SK-N-SH (cell line): ENCODE data around the gene MOB2. TPM values are rescaled to one million over a fixed set of nuclear protein-coding genes. Genes with fewer than 3 reads are reported as not detected.
A peak's percentile ranks its signal among the peaks of the same experiment; 100 is the strongest.

Experiments
- CTCF ChIA-PET: fragments of 300-600, 350-600 bp; formaldehyde crosslinking; extraction: SDS; loops from one replicate; lab custom pipeline; 2021; lab: Yijun Ruan, JAX
- POLR2A ChIA-PET: fragments of 350-600 bp; sonication (Branson Sonifier 250); formaldehyde crosslinking; extraction: SDS; loops from one replicate; lab custom pipeline; 2020; ENCODE audit warnings: antibody characterized with exemption, inconsistent platforms; lab: Yijun Ruan, JAX
- DNase-seq: peaks from one replicate; pipeline ENCODE4 v3.0.0; 2012
- H2AFZ ChIP-seq: fragments of 200-600 bp; sonication (generic); 2 replicates; pipeline ENCODE4 v1.8.1; 2016; ENCODE audit warnings: antibody characterized with exemption, mild to moderate bottlenecking, low read depth
- H3F3A ChIP-seq: fragments of 200-600 bp; sonication (generic); replicated peaks from 2 replicates; pipeline ENCODE3; 2016; ENCODE audit warnings: antibody characterized with exemption, mild to moderate bottlenecking; ENCODE audit not compliant: insufficient read depth
- H3K27ac ChIP-seq, 2 experiments: fragments of 200-500 bp in 1 of 2; fragments of 200-600 bp in 1 of 2; sonication (Bioruptor generic) in 1 of 2; sonication (generic), shearing (Covaris generic) in 1 of 2; 2 replicates each; pipeline versions ENCODE4 v1.5.1 to v1.6.1; 2014 to 2016; ENCODE audit warnings: low read depth in 2 of 2, inconsistent platforms in 1 of 2, low read length in 1 of 2, mild to moderate bottlenecking in 1 of 2, mixed read lengths in 1 of 2
- H3K27me3 ChIP-seq: fragments of 200-600 bp; sonication (generic), shearing (Covaris generic); 2 replicates; pipeline ENCODE4 v1.6.1; 2016; ENCODE audit warnings: mixed run types; ENCODE audit not compliant: insufficient read depth
- H3K36me3 ChIP-seq, 2 experiments: fragments of 200-500 bp in 1 of 2; fragments of 200-600 bp in 1 of 2; sonication (Bioruptor generic) in 1 of 2; sonication (generic) in 1 of 2; replicated peaks in 1 of 2; 2 replicates each; pipeline versions ENCODE3 to v1.5.1; 2014 to 2016; ENCODE audit warnings: low read length in 1 of 2, mild to moderate bottlenecking in 1 of 2; ENCODE audit not compliant: insufficient read depth in 2 of 2, control insufficient read depth in 1 of 2
- H3K4me1 ChIP-seq, 2 experiments: fragments of 200-500 bp in 1 of 2; fragments of 200-600 bp in 1 of 2; sonication (Bioruptor generic) in 1 of 2; sonication (generic), shearing (Covaris generic) in 1 of 2; 2 replicates each; pipeline versions ENCODE4 v1.5.1 to v1.6.1; 2014 to 2016; ENCODE audit warnings: low read depth in 1 of 2, low read length in 1 of 2, mixed run types in 1 of 2; ENCODE audit not compliant: insufficient read depth in 2 of 2, control insufficient read depth in 1 of 2
- H3K4me2 ChIP-seq: fragments of 200-600 bp; sonication (generic), shearing (Covaris generic); 2 replicates; pipeline ENCODE4 v1.6.1; 2017; ENCODE audit warnings: mixed run types
- H3K4me3 ChIP-seq, 2 experiments: fragments of 200-500 bp in 1 of 2; fragments of 200-600 bp in 1 of 2; sonication (Bioruptor generic) in 1 of 2; sonication (generic), shearing (Covaris generic) in 1 of 2; 2 replicates each; pipeline versions ENCODE4 v1.5.1 to v1.8.1; 2014 to 2016; ENCODE audit warnings: low read depth in 2 of 2, inconsistent platforms in 1 of 2, low read length in 1 of 2, mild to moderate bottlenecking in 1 of 2, mixed read lengths in 1 of 2, moderate library complexity in 1 of 2
- H3K79me2 ChIP-seq: fragments of 200-600 bp; sonication (generic); 2 replicates; pipeline ENCODE4 v1.8.1; 2017; ENCODE audit warnings: mild to moderate bottlenecking; ENCODE audit not compliant: insufficient read depth
- H3K9ac ChIP-seq: fragments of 200-600 bp; sonication (generic); 2 replicates; pipeline ENCODE4 v1.6.1; 2017; ENCODE audit warnings: mixed run types
- H3K9me2 ChIP-seq: fragments of 200-600 bp; sonication (generic); 2 replicates; pipeline ENCODE4 v1.6.1; 2017; ENCODE audit warnings: mixed run types
- H3K9me3 ChIP-seq: fragments of 200-600 bp; sonication (generic); 2 replicates; pipeline ENCODE4 v1.6.1; 2017; ENCODE audit warnings: mixed run types, mild to moderate bottlenecking, moderate library complexity
- H4K20me1 ChIP-seq: fragments of 200-600 bp; sonication (generic); 2 replicates; pipeline ENCODE4 v1.6.1; 2017; ENCODE audit warnings: mild to moderate bottlenecking, mixed run types; ENCODE audit not compliant: insufficient read depth
- CHD2 ChIP-seq: fragments of 150-350 bp; IDR thresholded peaks from 2 replicates; pipeline ENCODE4 v1.6.1; 2018; ENCODE audit warnings: low read length; ENCODE audit not compliant: partially characterized antibody
- ELF1 ChIP-seq: IDR thresholded peaks from 2 replicates; pipeline ENCODE4 v1.4.0; 2012
- EP300 ChIP-seq, 2 experiments: IDR thresholded peaks; 2 replicates each; pipeline versions ENCODE4 v1.4.0 to v1.6.1; 2012; ENCODE audit warnings: borderline replicate concordance in 1 of 2, low read depth in 1 of 2, low read length in 1 of 2
- EZH2phosphoT487 ChIP-seq: fragments of 200-600 bp; sonication (generic); IDR thresholded peaks from 2 replicates; pipeline ENCODE4 v1.6.1; 2017; ENCODE audit warnings: low read depth, mixed run types, mild to moderate bottlenecking, antibody characterized with exemption, moderate library complexity, borderline replicate concordance
- FOSL2 ChIP-seq: IDR thresholded peaks from 2 replicates; pipeline ENCODE4 v1.4.0; 2012; ENCODE audit warnings: low read depth, mild to moderate bottlenecking, moderate library complexity, borderline replicate concordance
- FOXJ3 ChIP-seq: sonication (generic); formaldehyde crosslinking; IDR thresholded peaks from 2 replicates; pipeline ENCODE4 v1.5.1; 2020; ENCODE audit warnings: mild to moderate bottlenecking, missing genetic modification reagents
- FOXM1 ChIP-seq: IDR thresholded peaks from 2 replicates; pipeline ENCODE4 v1.4.0; 2012; ENCODE audit warnings: low read depth, mild to moderate bottlenecking
- IRF3 ChIP-seq: fragments of 150-350 bp; IDR thresholded peaks from 2 replicates; pipeline ENCODE4 v1.6.1; 2016; ENCODE audit warnings: mild to moderate bottlenecking, low read depth, low read length
- MXI1 ChIP-seq: IDR thresholded peaks from 2 replicates; pipeline ENCODE4 v1.6.1; 2012; ENCODE audit warnings: mild to moderate bottlenecking, low read depth, low read length, improper control_type of control experiment
- NFIC ChIP-seq: IDR thresholded peaks from 2 replicates; pipeline ENCODE4 v1.4.0; 2012; ENCODE audit warnings: borderline replicate concordance
- PBX3 ChIP-seq: IDR thresholded peaks from 2 replicates; pipeline ENCODE4; 2012
- SIN3A ChIP-seq: IDR thresholded peaks from 2 replicates; pipeline ENCODE4 v1.6.1; 2012; ENCODE audit warnings: low read depth, mild to moderate bottlenecking, low read length, moderate library complexity, borderline replicate concordance
- YY1 ChIP-seq: IDR thresholded peaks from 2 replicates; pipeline ENCODE4 v1.4.0; 2012; ENCODE audit warnings: low read depth, mild to moderate bottlenecking
- WGBS: methylation state at CpG from one replicate; pipeline ENCODE4 v1.1.6; 2017; ENCODE audit warnings: low lambda C conversion rate; 5-methylcytosine and 5-hydroxymethylcytosine counted together
- polyA plus RNA-seq, 3 experiments: library from polyadenylated mRNA; depleted of rRNA; stranded (reverse); fragments of >200 nt; gene quantifications; 2 replicates each; pipeline ENCODE4 v1.2.3, GENCODE V29; 2012
- TF ChIP-seq, protein P1 (sequence below): IDR thresholded peaks from 2 replicates; pipeline ENCODE4 v1.6.1; 2012; ENCODE audit warnings: mild to moderate bottlenecking, low read depth, low read length, moderate library complexity

The MOB2 gene
- polyA plus RNA-seq, 1 of the 3 experiments (the other 2 are of a cell fraction) = 45.8 TPM

DNA sequence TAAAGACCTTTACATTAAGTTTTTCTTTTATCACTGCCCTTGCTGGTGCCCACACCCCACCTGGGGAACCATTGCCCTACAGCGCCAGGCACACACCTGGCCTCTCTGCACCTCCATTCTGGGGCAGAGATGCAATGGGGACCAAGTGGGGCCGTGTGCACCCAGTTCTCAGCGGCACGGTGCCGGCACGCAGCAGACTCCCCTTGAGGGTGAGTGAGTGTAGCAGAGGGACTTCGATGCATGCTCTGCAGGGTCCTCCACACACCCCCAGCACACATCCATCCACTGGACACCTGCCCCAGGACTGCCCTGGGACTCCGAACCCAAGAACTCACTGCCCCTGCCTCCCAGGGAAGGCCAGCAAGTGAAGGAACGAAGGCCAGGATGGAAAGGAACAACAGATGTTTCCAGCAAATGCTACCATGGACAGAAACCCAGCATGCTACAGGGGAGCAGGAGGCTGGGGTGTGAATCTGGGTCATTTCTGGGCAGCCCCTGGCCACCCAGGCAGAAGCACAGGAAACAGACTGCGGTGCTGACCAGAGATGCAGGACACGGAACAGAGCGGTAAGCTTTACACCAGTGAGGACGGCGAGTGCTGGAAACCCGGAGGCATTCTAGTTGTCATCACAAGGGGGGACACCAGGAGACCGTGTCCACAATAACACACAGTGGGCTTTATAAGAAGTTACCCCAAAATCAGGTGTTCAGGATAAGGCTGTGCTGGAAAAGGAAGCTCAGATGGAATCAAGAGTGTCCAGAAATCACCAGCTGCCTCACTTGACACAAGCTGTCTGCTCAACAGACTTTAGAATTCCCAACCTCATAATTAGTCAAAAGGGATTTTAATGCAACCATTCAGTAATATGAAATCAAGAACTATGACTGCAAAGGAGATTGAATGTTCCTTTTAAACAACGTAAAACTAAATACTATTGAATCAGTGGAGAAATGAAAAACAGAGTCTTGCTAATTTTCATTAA lies 32.7 kb upstream of the MOB2 start:
- no peaks in the 10 kb centered on the region for H3K27me3 ChIP-seq
- WGBS = 93% methylated on average over 17 of the region's 17 CpGs
- CTCF ChIA-PET = interaction anchor here (1.0 to 1.2 kb wide), 2 partner anchors 132 to 317 kb away, joined by 3 read pairs; no protein-coding TSS in a partner anchor
- TF ChIP-seq FOXM1 = no peak
- TF ChIP-seq FOXJ3 (CRISPR knock-in tag) = no peak
- TF ChIP-seq, protein P1, sequence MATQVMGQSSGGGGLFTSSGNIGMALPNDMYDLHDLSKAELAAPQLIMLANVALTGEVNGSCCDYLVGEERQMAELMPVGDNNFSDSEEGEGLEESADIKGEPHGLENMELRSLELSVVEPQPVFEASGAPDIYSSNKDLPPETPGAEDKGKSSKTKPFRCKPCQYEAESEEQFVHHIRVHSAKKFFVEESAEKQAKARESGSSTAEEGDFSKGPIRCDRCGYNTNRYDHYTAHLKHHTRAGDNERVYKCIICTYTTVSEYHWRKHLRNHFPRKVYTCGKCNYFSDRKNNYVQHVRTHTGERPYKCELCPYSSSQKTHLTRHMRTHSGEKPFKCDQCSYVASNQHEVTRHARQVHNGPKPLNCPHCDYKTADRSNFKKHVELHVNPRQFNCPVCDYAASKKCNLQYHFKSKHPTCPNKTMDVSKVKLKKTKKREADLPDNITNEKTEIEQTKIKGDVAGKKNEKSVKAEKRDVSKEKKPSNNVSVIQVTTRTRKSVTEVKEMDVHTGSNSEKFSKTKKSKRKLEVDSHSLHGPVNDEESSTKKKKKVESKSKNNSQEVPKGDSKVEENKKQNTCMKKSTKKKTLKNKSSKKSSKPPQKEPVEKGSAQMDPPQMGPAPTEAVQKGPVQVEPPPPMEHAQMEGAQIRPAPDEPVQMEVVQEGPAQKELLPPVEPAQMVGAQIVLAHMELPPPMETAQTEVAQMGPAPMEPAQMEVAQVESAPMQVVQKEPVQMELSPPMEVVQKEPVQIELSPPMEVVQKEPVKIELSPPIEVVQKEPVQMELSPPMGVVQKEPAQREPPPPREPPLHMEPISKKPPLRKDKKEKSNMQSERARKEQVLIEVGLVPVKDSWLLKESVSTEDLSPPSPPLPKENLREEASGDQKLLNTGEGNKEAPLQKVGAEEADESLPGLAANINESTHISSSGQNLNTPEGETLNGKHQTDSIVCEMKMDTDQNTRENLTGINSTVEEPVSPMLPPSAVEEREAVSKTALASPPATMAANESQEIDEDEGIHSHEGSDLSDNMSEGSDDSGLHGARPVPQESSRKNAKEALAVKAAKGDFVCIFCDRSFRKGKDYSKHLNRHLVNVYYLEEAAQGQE = peak; percentile 73; the same call in 1 of the 2 replicates
- no peak overlapping the region for H3K9ac ChIP-seq
- H3K9me3 ChIP-seq = no peaks in the 10 kb centered on the region
- H3K9me2 ChIP-seq = no peaks in the 10 kb centered on the region
- H3K4me2 ChIP-seq = no peak overlapping the region
- peaks cover 0 to 18% of the 10 kb centered on the region in 2 experiments; a peak in 1 of 4 replicates for H3K4me1 ChIP-seq
- POLR2A ChIA-PET = no interaction called here
- peaks cover 70% of the 10 kb centered on the region for H3K79me2 ChIP-seq
- no peak overlapping the region for H2AFZ ChIP-seq
- DNase-seq = no peak
- peaks cover 99% of the 10 kb centered on the region for H4K20me1 ChIP-seq
- H3K27ac ChIP-seq = no peak overlapping the region
- H3K36me3 ChIP-seq = no peaks in the 10 kb centered on the region
- no peaks in the 10 kb centered on the region for H3F3A ChIP-seq
- H3K4me3 ChIP-seq = no peak overlapping the region

DNA sequence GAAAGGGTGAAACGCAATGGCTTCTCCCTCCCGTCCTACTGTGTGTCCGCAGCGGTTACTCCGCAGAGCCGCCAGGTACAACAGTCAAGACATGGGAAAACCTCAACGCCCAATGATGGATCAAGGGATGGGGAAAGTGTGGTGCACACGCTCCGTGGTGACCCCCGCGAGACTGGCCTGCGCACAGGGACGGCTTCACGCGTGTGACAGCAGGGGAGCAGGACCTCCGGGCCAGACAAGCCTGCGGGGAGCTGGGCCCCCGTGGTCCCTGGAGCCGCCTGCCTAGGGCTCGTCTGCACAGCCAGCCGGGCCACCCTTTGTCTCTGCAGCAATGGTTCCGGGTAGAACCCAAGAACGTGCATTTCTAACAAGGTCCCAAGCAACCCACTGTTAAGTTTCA lies 31.7 kb upstream of the MOB2 start:
- Histone ChIP-seq H3K27me3 (no peaks in the 10 kb centered on the region), H3K9me3 (no peaks in the 10 kb centered on the region), H3K4me2 (no peak overlapping the region), H3K9ac (no peak overlapping the region), H3K9me2 (no peaks in the 10 kb centered on the region), H3K4me3 (no peak overlapping the region), H4K20me1 (peaks cover 99% of the 10 kb centered on the region), H3K4me1 (peaks cover 0 to 26% of the 10 kb centered on the region in 2 experiments; a peak in 1 of 4 replicates), H3F3A (no peaks in the 10 kb centered on the region), H3K36me3 (no peaks in the 10 kb centered on the region), H3K27ac (no peak overlapping the region), H2AFZ (no peak overlapping the region), H3K79me2 (peaks cover 72% of the 10 kb centered on the region)
- 93% methylated on average over 22 of the region's 23 CpGs for WGBS
- ChIA-PET POLR2A (no interaction called here), CTCF (interaction anchor here (0.6 to 1.2 kb wide), 3 partner anchors 9 to 458 kb away, joined by 3 to 4 read pairs (median 3); no protein-coding TSS in a partner anchor)
- DNase-seq = no peak
- no peak for TF ChIP-seq IRF3
- TF ChIP-seq NFIC = no peak
- no peak for TF ChIP-seq CHD2
- TF ChIP-seq EP300 (IDR thresholded peaks at IDR 0.05; ENCODE audit: borderline replicate concordance in 1 of 2, low read depth in 1 of 2, low read length in 1 of 2) = no peak
- no peak for TF ChIP-seq YY1
- no peak for TF ChIP-seq SIN3A
- no peak for TF ChIP-seq MXI1
- TF ChIP-seq, protein P1 = no peak
- no peak for TF ChIP-seq ELF1
- no peak for TF ChIP-seq EZH2phosphoT487
- no peak for TF ChIP-seq FOSL2
- TF ChIP-seq PBX3 = no peak
